HG03139 (cell line): ENCODE measurements around the gene GRHL1.

ENCODE experiments used
- ATAC-seq: cut with Tn5 transposase; IDR thresholded peaks from one replicate; pipeline ENCODE4 v1.9.1; 2021; ENCODE audit not compliant: unreplicated experiment

The GRHL1 gene

GRCh38 chr2:9993488-9994165 is 42.1 kb downstream of the GRHL1 start:
- ATAC-seq: no peak

GRCh38 chr2:9994462-9994861 is 43.0 kb downstream of the GRHL1 start:
- no peak for ATAC-seq

GRCh38 chr2:9995059-9995458 is 43.6 kb downstream of the GRHL1 start:
- no peak for ATAC-seq

GRCh38 chr2:9996321-9996720 is 44.8 kb downstream of the GRHL1 start:
- ATAC-seq: no peak

GRCh38 chr2:9997936-9998335 is 46.4 kb downstream of the GRHL1 start:
- ATAC-seq: no peak

GRCh38 chr2:9998916-9999654 is 47.6 kb downstream of the GRHL1 start:
- ATAC-seq: no peak

- ATAC-seq: no peak
Measured at GRCh38 chr2:9999693-10000092, 48.2 kb downstream of the GRHL1 start.

GRCh38 chr2:10000541-10000940 is 49.0 kb downstream of the GRHL1 start:
- no peak for ATAC-seq

- ATAC-seq: no peak
Measured at GRCh38 chr2:10001586-10001985, 50.1 kb downstream of the GRHL1 start.

GRCh38 chr2:10002109-10002508 is 50.6 kb downstream of the GRHL1 start:
- ATAC-seq: no peak

GRCh38 chr2:10002681-10003080 is 51.2 kb downstream of the GRHL1 start:
- no peak for ATAC-seq

- no peak for ATAC-seq
Measured at GRCh38 chr2:10003206-10004125, 52.0 kb downstream of the GRHL1 start.

GRCh38 chr2:10004401-10004800 is 52.9 kb downstream of the GRHL1 start:
- no peak for ATAC-seq

GRCh38 chr2:10004836-10005235 is 53.3 kb downstream of the GRHL1 start:
- no peak for ATAC-seq

- ATAC-seq: no peak
Measured at GRCh38 chr2:10005461-10006235, 54.2 kb downstream of the GRHL1 start.

- no peak for ATAC-seq
Measured at GRCh38 chr2:10006236-10007161, 55.0 kb downstream of the GRHL1 start.

- no peak for ATAC-seq
Measured at GRCh38 chr2:10007435-10007834, 55.9 kb downstream of the GRHL1 start.

GRCh38 chr2:10007921-10008808 is 56.7 kb downstream of the GRHL1 start:
- no peak for ATAC-seq

GRCh38 chr2:10008809-10009176 is 57.3 kb downstream of the GRHL1 start:
- no peak for ATAC-seq
